T-helper 2 cell (primary cell): Measurements from ENCODE around the gene APBA2.

Experiments
- DNase-seq, 5 experiments: peaks; one replicate each; pipeline versions ENCODE4 v3.0.0 to v3.0.0-alpha.2; 2012 to 2022

APBA2 gene

DNA sequence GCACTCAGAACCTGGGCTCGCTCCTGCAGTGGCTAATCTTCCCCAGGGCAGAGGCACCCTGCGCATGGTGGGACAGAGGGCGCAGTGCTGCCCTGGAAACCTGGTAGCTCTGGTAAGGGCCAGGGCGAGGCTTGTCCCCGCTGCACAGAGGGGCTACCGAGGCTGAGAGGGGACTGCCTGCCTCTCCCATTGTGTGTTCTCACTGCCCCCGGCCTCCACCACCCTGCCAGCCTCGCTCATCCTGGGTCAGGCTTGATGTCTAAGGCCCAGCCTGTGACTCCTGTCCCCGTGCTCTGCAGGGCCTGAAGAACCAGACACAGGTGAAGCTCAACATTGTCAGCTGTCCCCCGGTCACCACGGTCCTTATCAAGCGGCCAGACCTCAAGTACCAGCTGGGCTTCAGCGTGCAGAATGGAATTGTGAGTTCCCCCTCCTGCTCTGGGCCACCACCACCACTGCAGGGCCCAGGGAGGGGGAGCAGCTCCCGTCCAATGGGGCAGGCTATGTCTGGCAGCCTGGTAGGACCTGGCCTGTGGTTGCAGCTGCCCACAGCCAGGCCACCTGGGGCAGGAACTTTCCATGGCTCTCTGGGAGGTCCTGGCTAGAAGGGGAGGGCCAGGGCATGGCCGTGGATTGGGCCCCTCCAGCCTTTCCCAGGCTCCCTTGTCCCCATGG is 222.3 kb downstream of the APBA2 start:
- no peak for DNase-seq

DNA sequence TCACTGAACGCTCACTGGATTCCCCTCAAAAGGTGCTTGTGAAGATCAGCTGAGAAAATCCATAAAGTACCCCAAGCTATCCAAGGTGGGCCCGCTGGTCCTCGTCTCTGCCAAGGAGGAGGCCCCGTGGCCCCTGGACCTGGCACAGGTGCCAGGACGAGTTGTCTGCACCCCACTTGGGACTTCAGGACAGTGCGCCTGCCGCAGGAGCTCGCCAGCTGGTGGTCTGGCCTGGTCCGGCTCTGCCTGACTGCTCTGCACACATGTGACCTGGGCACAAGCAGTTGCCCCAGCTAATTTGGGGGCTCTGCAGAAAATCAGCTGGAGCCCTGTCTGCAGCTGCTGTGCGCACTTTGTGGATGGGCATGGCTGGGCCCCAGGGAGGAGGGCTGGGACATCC is 224.0 kb downstream of the APBA2 start:
- no peak for DNase-seq

- DNase-seq = no peak
Measured at GRCh38 chr15:29110176-29110575, 224.4 kb downstream of the APBA2 start.

GRCh38 chr15:29110733-29111132 is 225.0 kb downstream of the APBA2 start:
- DNase-seq = no peak

DNA sequence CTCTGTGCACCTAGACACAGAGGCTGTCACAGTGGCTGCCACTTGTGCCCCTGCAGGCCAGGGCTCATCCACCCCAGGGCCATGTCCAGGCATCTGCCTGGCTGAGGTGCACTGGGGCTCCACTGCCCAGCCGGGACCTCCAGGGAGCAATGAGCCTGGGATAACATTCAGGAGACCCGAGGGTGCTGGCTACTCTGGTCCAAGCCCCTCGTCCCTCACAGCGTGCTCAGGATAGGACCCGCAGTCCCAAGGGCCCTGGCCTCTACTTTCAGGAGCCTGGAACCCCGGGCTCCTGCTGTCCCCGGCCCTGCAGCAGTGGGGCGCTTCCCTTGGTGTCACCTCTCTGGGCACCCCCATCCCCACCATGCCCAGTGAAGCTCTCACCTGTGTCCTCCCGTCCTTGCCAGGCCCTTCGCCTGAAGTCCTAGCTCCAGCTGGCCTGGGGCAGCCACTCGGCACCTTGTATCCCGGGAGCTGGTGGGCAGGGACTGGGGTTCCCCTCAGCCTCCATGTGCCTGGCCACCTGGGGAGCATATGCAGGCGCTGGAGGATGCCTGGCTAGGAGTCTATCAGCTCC is 226.0 kb downstream of the APBA2 start:
- no peak for DNase-seq

GRCh38 chr15:29113336-29114220 is 227.8 kb downstream of the APBA2 start:
- no peak for DNase-seq

- DNase-seq = no peak
Measured at GRCh38 chr15:29114221-29115092, 228.7 kb downstream of the APBA2 start.

GRCh38 chr15:29115093-29115991 is 229.6 kb downstream of the APBA2 start:
- DNase-seq = no peak

DNA sequence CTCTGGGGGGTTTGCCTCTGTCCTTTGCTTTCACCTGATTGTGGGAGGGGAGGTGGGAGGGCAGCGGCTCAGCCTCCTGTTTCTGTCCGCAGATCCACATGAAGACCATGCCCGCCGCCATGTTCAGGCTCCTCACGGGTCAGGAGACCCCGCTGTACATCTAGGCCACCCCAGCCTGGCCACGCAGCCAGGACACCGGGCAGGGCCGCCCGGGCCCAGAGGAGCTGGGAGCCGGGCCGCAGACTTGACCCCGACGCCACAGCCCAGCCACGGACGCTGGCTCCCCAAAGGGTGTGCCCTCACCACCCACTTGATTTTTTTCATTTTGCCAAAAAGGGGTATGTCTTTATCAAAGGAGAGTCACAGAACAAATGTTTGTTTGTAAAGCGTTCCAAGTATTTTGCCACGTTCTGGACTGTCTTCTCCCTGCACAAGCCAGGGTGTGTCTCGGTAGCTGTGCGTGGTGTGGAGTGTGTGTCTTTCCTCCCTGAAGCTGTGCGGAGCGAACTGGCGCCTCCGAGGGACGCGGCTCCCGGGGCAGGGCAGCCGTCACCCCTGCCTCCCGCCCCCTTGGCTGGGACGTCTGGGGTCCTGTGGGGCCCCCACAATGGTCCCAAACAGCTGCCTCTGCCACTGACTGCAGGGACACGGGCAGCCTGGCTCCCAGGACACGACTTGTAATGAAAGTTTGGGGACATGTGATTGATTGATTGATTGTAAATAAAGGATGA is 231.4 kb downstream of the APBA2 start:
- no peak for DNase-seq

GRCh38 chr15:29117778-29118177 is 232.0 kb downstream of the APBA2 start:
- DNase-seq = no peak

- no peak for DNase-seq
Measured at GRCh38 chr15:29119847-29120246, 234.1 kb downstream of the APBA2 start.

GRCh38 chr15:29120593-29121368 is 235.0 kb downstream of the APBA2 start:
- DNase-seq = no peak

DNA sequence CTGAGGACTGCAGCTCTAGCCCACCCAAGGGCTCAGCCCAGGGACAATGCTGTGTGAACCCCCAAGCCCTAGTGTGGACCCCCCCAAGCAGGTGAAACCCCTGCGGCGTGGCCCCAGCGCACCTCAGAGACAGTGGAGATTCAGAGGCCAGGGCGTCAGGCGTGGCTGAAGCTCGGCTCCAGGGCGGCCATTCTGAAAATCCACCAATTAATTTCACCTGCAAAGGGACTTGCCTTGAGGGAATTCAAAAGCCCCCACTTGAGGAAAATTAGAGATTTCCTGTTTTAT is 235.5 kb downstream of the APBA2 start:
- DNase-seq = no peak

- no peak for DNase-seq
Measured at GRCh38 chr15:29121907-29122306, 236.1 kb downstream of the APBA2 start.

- no peak for DNase-seq
Measured at GRCh38 chr15:29122506-29122905, 236.7 kb downstream of the APBA2 start.

GRCh38 chr15:29123171-29123570 is 237.4 kb downstream of the APBA2 start:
- no peak for DNase-seq

DNA sequence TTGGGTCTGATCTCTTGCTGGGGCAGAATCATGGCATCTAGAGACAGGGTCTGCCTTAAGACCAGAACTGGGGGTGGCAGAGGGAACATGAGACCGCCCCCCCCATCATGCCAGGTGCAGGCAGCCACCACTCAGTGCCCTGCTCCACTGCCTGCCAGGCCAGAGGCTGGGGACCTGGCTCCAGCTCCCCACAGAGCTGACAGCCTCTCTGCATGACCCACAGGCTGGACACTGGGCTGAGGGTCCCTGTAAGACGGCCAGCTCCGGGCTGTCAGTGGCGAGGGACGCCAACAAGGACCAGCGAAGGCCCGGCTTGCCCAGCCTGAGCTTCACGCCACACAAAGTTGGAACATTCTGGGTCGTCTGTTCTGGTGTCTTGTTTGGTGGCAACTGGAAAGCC is 238.2 kb downstream of the APBA2 start:
- no peak for DNase-seq

DNA sequence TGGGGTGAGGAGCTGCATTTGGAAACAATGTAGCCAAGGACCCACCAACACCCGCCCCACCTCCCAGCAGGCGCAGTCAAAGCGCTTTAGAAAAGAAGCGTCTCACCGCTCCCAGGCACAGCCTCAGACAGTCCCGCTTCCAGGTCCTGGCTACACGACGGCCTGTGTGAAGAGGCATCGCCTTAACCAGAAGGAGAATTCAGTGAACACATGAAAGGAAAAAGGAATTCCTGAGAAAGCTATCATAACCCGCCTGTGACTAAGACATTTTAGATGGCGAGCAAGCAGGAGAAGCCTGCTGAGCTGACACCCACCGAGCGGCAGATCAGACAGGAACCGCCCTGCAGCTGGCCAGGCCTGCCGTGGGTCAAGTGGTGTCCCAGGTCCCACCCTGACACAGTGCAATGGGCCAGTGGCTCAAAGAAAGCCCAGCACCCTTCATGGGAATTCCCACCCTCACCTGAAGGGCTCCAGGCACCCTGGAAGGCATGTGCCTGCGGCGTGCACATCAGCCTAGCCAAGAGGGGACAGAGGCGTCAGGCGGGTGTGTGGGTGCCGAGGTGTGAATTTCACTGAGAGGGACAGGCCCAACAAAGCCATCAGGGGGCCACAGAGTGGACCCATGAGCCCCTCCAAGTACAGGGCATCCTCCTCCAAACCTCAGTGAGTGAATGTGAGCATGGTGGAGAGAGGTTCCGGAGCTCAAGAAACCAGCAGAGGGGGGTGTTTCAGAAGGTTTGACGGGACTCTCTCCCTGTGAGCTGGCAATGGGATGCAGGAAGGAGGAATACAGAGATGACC is 239.0 kb downstream of the APBA2 start:
- no peak for DNase-seq

DNA sequence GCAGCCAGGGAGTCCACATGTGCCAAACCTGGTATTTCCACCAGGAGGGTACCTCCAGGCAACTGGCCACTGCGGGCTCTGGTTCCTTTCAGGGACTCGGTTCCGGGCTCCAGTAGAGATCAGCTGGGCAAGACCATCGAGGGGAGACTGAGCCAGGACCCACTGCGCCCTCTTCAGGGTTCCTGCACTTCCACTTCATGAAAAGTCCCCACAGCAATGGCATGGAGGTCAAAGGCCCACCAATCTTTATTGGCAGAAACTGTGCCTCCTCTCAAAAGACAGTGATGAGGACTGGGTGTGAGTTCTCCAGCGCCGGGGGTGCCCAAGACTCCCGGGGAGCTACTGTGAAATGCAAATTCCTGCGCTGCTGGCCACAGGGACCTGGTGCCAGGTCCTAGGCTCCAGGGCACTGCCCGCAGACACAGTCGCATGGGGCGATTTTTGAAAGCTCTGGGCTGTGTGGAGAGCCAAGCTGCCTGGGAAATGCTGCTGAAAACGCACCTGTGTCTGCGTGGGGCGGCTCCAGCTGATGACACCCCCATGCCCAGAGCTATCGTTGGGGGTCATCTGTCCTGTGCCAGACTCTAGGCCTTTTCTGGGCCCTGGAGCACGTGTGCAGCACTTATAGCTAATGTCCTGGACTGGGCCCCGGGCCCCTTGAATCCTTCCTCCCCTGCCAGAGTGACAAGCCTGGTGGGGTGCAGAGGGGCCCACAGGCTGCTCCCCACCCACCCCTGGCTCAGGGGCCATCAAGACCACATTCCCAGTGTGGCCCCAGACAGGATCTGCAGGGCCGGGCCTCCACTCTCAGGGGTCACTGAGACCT is 239.8 kb downstream of the APBA2 start:
- DNase-seq = no peak
